ENCODE measurements around the gene SLC25A41.
"Not testable (repeated sequence)": the region's sequence is repeated elsewhere in the genome, so short reads cannot be mapped to it uniquely, and the experiment has no call there.

Gene SLC25A41

GRCh38 chr19:6459262-6460098 is 25.9 kb upstream of the SLC25A41 start, which contains the start of gene SLC25A23:
TSS of gene SLC25A23 (minus strand) at chr19:6459792. CDS start at chr19:6459628, 164 bp downstream.
- DNase-seq: peak; percentile 51

DNA sequence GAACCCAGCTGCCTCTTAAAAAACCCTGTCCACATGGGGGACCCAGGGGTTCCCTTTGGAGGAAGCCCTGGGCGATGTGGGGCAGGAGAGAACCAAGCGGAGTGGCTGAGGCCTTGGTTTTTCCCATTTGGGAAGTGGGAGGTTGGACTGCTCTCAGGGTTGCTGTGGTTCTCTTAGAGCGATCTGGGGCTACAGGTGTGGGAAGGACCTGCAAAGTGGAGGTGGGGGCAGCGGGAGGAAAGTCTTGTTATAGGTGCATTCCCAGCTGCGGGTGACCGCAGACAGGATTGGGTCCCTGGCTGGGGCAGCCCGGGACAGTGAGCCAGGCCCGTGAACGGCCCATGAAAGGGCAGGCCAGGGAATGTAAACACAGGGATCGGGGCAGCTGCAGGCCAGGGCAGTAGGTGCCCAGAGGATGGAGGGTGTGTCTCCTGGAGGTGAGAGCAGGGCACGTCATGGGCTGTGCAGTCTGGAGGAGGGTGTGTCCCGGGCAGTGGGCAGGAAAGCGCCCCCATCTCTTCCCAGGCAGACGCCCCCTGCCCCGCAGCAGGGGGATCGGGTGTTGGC is 25.2 kb upstream of the SLC25A41 start:
- no peak for DNase-seq

- no peak for DNase-seq
Measured at GRCh38 chr19:6457958-6458694, 24.6 kb upstream of the SLC25A41 start.

DNA sequence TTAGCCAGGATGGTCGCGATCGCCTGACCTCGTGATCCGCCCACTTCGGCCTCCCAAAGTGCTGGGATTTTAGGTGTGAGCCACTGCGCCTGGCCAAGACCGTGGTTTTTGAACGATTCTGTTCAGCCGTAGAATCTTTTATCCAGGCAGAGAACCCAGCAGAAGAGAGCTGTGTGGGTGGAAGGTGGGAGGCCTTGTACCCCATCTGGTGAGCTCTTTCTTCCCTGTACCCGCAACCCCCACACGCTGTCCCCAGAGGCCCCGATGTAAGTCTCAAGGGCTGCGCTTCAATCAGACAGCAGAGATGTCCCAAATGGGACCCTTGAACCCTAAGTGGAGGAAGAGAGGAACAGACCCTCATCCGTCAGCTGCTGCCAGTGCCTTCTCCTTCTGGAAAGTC is 22.4 kb upstream of the SLC25A41 start:
- no peak for DNase-seq

GRCh38 chr19:6453951-6454565 is 20.5 kb upstream of the SLC25A41 start:
- DNase-seq: no peak

- no peak for DNase-seq
Measured at GRCh38 chr19:6452899-6453298, 19.3 kb upstream of the SLC25A41 start.

GRCh38 chr19:6452223-6452614 is 18.7 kb upstream of the SLC25A41 start:
- DNase-seq: no peak

- DNase-seq: no peak
Measured at GRCh38 chr19:6451583-6452222, 18.1 kb upstream of the SLC25A41 start.

- no peak for DNase-seq
Measured at GRCh38 chr19:6450166-6450565, 16.6 kb upstream of the SLC25A41 start.

GRCh38 chr19:6448045-6448444 is 14.5 kb upstream of the SLC25A41 start:
- no peak for DNase-seq

DNA sequence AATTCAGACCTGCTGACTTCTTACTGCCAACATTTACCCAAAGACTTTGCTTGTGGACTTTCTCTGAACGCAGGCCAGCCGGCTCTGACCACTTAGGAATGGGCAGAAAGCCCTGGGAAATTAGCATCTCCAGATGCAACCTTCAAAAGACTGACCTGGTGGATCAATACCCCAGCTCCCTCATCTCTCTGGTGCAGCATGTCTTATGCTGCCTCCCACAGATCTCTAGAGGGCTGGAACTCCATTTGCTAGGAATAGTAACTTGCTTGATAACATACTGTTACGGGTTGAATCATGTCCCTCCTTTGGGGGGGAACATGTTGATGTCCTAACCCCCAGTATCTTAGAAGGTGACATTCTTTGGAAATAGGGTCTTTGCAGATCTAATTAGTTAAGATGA is 12.9 kb upstream of the SLC25A41 start:
- DNase-seq: no peak

DNA sequence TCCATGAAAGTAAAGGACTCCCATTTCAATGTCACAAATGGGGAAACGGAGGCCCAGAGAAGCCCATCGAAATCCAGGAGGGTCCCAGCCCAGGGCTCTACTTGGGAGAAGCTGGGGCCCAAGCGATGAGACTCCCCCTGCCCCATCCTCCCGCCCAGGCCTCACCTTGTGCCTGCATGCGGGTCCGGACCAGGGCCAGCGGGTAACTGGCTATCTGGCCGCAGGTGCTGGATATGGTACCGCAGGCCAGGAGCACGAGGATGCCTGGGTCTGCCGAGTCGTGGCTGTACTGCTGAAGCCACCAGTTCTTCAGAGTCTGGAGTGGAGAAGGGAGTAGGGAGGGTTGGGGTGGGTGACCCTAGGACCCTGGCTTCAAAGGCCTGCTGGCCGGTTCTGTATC is 10.4 kb upstream of the SLC25A41 start:
- no peak for DNase-seq

GRCh38 chr19:6442087-6442688 is 8.6 kb upstream of the SLC25A41 start:
- DNase-seq: no peak

DNA sequence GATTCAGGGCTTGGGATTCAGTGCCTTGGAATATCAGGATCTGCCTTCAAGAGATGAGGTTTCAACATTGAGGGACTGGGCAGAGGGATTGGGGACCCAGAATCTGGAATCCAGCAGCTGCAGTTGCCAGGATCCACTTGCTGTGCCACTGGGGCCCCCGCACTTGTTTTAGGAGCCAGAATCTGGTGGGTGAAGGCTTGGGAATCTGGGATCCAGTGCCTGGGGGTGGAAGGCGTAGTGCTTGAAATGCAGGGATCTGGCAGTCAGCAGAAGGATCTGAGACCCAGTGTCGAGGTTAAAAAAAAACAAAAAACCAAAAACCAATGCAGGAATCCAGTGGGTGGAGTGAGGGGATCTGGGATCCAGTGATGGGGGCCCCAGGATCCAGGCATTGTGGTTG is 7.3 kb upstream of the SLC25A41 start:
- DNase-seq: no peak

DNA sequence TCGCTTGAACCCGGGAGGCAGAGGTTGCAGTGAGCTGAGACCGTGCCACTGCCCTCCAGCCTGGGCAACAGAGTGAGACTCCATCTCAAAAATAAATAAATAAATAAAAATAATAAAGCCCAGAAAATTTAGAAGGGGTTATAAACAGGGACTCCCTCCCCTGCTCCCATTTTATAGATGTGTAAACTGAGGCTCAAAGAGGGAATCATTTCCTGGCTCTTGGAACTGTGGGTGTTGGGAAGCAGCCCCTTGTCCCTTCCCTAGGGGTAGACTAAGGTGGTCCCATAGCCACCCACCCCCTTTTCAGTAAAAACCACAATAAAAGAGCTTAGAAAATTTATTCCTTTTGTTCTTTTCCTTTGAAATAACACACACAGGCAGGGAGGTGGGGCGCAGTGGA is 6.2 kb upstream of the SLC25A41 start:
- DNase-seq: no peak

DNA sequence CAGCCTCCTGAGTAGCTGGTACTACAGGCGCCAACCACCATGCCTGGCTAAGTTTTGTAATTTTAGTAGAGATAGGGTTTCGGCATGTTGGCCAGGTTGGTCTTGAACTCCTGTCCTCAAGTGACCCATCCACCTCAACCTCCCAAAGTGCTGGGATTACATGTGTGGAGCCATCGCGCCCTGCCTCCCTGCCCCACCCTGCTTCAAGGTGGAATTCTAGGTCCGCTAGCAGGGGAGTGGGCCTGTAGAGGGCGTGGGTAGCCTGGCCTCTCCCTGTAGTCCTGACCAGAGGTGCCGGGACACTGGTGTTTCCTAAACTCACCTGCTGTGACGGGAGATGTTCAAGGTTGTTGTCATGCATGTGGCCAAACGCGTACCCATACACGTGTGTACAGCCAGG is 398 bp downstream of the SLC25A41 start:
- DNase-seq: no peak

GRCh38 chr19:6431891-6432290 is 1.7 kb downstream of the SLC25A41 start:
- no peak for DNase-seq

GRCh38 chr19:6429419-6430221 is 3.9 kb downstream of the SLC25A41 start:
- no peak for DNase-seq

DNA sequence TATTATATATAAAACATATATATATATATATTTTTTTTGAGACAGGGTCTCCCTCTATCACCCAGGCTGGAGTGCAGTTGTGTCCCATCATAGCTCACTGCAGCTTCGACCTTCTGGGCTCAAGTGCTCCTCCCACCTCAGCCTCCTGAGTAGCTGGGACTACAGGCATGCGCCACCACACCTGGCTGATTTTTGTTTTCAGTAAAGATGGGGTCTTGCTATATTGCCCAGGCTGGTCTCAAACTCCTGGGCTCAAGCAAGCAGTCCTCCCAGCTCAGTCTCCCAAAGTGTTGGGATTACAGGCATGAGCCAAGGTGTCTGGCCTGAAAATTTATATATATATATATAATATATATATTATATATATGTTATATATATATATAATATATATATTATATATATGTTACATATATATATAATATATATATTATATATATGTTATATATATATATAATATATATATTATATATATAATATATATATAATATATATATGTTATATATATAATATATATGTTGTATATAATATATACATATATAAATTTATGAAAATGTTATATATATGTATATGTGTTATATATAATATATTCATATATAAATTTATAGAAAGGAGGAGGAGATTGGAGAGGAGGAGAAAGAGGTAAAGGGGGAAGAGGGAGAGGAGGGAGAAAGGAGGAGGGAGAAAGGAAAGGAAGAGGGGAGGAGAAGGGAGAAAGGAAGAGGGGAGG is 4.7 kb downstream of the SLC25A41 start:
- not testable (repeated sequence) for DNase-seq

DNA sequence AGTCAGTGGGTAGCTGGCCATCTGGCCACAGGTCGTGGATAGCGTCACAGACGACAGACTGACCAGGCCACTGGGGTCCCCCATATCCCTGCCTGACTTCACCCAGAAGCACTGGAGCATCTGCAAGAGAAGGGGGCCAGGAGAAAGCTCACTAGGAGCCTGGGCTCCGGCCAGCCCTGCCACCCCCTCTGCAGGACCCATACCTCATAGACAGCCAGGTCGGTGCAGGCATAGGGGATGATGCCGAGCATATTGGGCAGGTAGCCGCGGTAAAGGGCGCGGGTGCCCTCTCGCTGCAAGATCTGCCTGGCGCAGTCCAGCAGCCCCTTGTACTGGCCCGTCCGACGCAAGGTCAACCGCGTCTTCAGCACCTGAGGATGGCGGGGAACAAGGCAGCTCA is 6.4 kb downstream of the SLC25A41 start:
- DNase-seq: no peak
